Liver (tissue), 9 donors: ENCODE measurements around the gene KRTAP2-1. TPM values are rescaled to one million over a fixed set of nuclear protein-coding genes. Genes with fewer than 3 reads are reported as not detected.

Experiments used
- DNase-seq: peaks from one replicate; pipeline ENCODE4 v3.0.0-alpha.2; 2017; ENCODE audit warnings: low spot score
- H3K27ac ChIP-seq, 2 donors: one replicate each; pipeline ENCODE4 v1.7.0; 2013; ENCODE audit warnings: inconsistent platforms in 2 of 2, low read length in 2 of 2, control low read depth in 1 of 2, low read depth in 1 of 2, mild to moderate bottlenecking in 1 of 2
- H3K27me3 ChIP-seq, 4 donors: one replicate each; pipeline versions ENCODE4 v1.6.1 to v1.7.0; 2013; ENCODE audit warnings: low read length in 3 of 4, inconsistent platforms in 1 of 4, mild to moderate bottlenecking in 1 of 4, moderate library complexity in 1 of 4; ENCODE audit not compliant: control insufficient read depth in 4 of 4, insufficient read depth in 4 of 4
- H3K36me3 ChIP-seq, 4 donors: one replicate each; pipeline versions ENCODE4 v1.6.1 to v1.7.0; 2013; ENCODE audit warnings: low read length in 3 of 4, mild to moderate bottlenecking in 3 of 4, low read depth in 1 of 4, moderate library complexity in 1 of 4; ENCODE audit not compliant: control insufficient read depth in 4 of 4, insufficient read depth in 3 of 4
- H3K4me1 ChIP-seq, 4 donors: one replicate each; pipeline versions ENCODE4 v1.6.1 to v1.7.0; 2013; ENCODE audit warnings: low read length in 3 of 4, mild to moderate bottlenecking in 3 of 4, moderate library complexity in 1 of 4; ENCODE audit not compliant: control insufficient read depth in 4 of 4, insufficient read depth in 4 of 4
- H3K4me3 ChIP-seq, 3 donors: one replicate each; pipeline versions ENCODE4 v1.6.1 to v1.7.0; 2013; ENCODE audit warnings: low read length in 3 of 3, control low read depth in 1 of 3, low read depth in 1 of 3, mild to moderate bottlenecking in 1 of 3
- H3K9ac ChIP-seq, 2 donors: one replicate each; pipeline ENCODE4 v1.7.0; 2013; ENCODE audit warnings: low read length in 2 of 2, mild to moderate bottlenecking in 2 of 2, moderate library complexity in 2 of 2, control low read depth in 1 of 2, low read depth in 1 of 2
- H3K9me3 ChIP-seq, 4 donors: one replicate each; pipeline versions ENCODE4 v1.6.1 to v1.7.0; 2013; ENCODE audit warnings: low read length in 3 of 4; ENCODE audit not compliant: control insufficient read depth in 4 of 4
- EGR1 ChIP-seq, 2 donors: IDR thresholded peaks; 2 replicates each; pipeline ENCODE4 v1.6.1; 2016 to 2018; ENCODE audit warnings: antibody characterized with exemption in 2 of 2, low read depth in 2 of 2
- FOXA1 ChIP-seq: IDR thresholded peaks from 2 replicates; pipeline ENCODE4 v1.6.1; 2016; ENCODE audit warnings: antibody characterized with exemption
- FOXA2 ChIP-seq: IDR thresholded peaks from 2 replicates; pipeline ENCODE4 v1.6.1; 2016; ENCODE audit warnings: antibody characterized with exemption
- GABPA ChIP-seq, 2 donors: IDR thresholded peaks in 1 of 2; conservative IDR thresholded peaks in 1 of 2; 2 replicates each; pipeline ENCODE4 v1.6.1; 2016; ENCODE audit warnings: antibody characterized with exemption in 2 of 2, mild to moderate bottlenecking in 1 of 2, moderate library complexity in 1 of 2
- HNF4A ChIP-seq, 2 donors: conservative IDR thresholded peaks; 2 replicates each; pipeline ENCODE4 v1.6.1; 2016; ENCODE audit warnings: antibody characterized with exemption in 2 of 2, mild to moderate bottlenecking in 2 of 2
- HNF4G ChIP-seq: IDR thresholded peaks from 2 replicates; pipeline ENCODE4 v1.6.1; 2016; ENCODE audit warnings: antibody characterized with exemption
- JUND ChIP-seq, 2 donors: IDR thresholded peaks; 2 replicates each; pipeline ENCODE4 v1.6.1; 2016; ENCODE audit warnings: antibody characterized with exemption in 2 of 2
- NR2F2 ChIP-seq: IDR thresholded peaks from 2 replicates; pipeline ENCODE4 v1.6.1; 2016; ENCODE audit warnings: antibody characterized with exemption
- RAD21 ChIP-seq, 2 donors: IDR thresholded peaks; 2 replicates each; pipeline ENCODE4 v1.6.1; 2016; ENCODE audit warnings: antibody characterized with exemption in 2 of 2, mild to moderate bottlenecking in 2 of 2
- RXRA ChIP-seq, 2 donors: IDR thresholded peaks; 2 replicates each; pipeline ENCODE4 v1.6.1; 2017 to 2018; ENCODE audit warnings: antibody characterized with exemption in 2 of 2, mild to moderate bottlenecking in 1 of 2
- SP1 ChIP-seq: IDR thresholded peaks from 2 replicates; pipeline ENCODE4 v1.6.1; 2018; ENCODE audit warnings: antibody characterized with exemption, mild to moderate bottlenecking
- TAF1 ChIP-seq: conservative IDR thresholded peaks from 2 replicates; pipeline ENCODE4 v1.6.1; 2016; ENCODE audit warnings: antibody characterized with exemption, mild to moderate bottlenecking
- YY1 ChIP-seq: IDR thresholded peaks from 2 replicates; pipeline ENCODE4 v1.6.1; 2016; ENCODE audit warnings: antibody characterized with exemption, mild to moderate bottlenecking
- ZBTB33 ChIP-seq: IDR thresholded peaks from 2 replicates; pipeline ENCODE4 v1.6.1; 2016; ENCODE audit warnings: antibody characterized with exemption
- WGBS: extraction: QIAGEN DNeasy Blood & Tissue Kit; methylation state at CpG from one replicate; pipeline ENCODE4 v1.1.7; 2013; 5-methylcytosine and 5-hydroxymethylcytosine counted together
- polyA plus RNA-seq, 2 donors: library from polyadenylated mRNA; stranded (reverse) in 1 of 2; unstranded in 1 of 2; fragments of 200-250 nt in 1 of 2; fragments of >200 nt in 1 of 2; fragmentation: Nextera tagmentation in 1 of 2; extraction: Ambion mirVana in 1 of 2; gene quantifications; one replicate each; pipeline versions ENCODE4 v1.2.1 to v1.2.3, GENCODE V29; 2013 to 2015
- total RNA-seq, 2 donors: library from RNA; depleted of rRNA; stranded (reverse); fragments of >200 nt; gene quantifications; one replicate each; pipeline ENCODE4 v1.2.3, GENCODE V29; 2014
- TF ChIP-seq, protein P1 (sequence below): fragments of 150-350 bp; IDR thresholded peaks from 2 replicates; pipeline ENCODE4 v1.5.1; 2017; ENCODE audit warnings: improper control_type of control experiment, low read depth, low read length; ENCODE audit not compliant: missing input control
- TF ChIP-seq, protein P2 (sequence below): IDR thresholded peaks from 2 replicates; pipeline ENCODE4 v1.6.1; 2016; ENCODE audit warnings: antibody characterized with exemption
- TF ChIP-seq, protein P3 (sequence below): IDR thresholded peaks from 2 replicates; pipeline ENCODE4 v1.6.1; 2016; ENCODE audit warnings: antibody characterized with exemption, mild to moderate bottlenecking
- TF ChIP-seq, protein P4 (sequence below): IDR thresholded peaks from 2 replicates; pipeline ENCODE4 v1.6.1; 2016; ENCODE audit warnings: antibody characterized with exemption
- donor health status: healthy.
- donor health status: healthy.
- donor health status: healthy.
- donor health status: healthy.
- donor health status: healthy.

KRTAP2-1 gene
- total and polyA plus RNA-seq, 4 donors, result not detected

DNA sequence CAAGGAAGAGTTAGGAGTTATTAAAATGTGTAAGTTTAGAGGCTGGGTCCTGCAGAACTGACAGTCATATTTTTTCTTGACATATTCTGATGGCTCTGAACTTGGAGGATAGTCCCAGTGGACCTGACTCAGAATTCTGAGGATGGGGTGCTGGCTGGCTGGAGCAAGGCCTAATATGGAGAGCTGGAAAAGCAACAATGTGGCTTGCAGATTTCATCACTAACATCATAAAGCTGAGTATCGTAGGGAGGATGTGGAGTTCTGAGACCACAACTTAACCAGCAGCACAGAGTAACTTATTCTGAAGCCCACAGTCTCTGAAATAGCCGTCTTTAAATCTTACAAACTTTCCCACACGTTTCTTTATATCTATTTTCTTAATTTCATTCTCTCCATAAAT lies 22.4 kb downstream of the KRTAP2-1 start:
- H3K36me3 ChIP-seq, result no peaks in the 10 kb centered on the region
- H3K9ac ChIP-seq, result no peak overlapping the region
- peaks cover 0 to under 1% (median 0%) of the 10 kb centered on the region in 4 donors for H3K27me3 ChIP-seq
- H3K9me3 ChIP-seq, result peaks cover 0 to 11% (median 2%) of the 10 kb centered on the region in 4 donors
- no peaks in the 10 kb centered on the region for H3K4me1 ChIP-seq
- DNase-seq, result no peak
- no peak for TF ChIP-seq FOXA1
- no peak for TF ChIP-seq SP1
- no peak for TF ChIP-seq NR2F2
- TF ChIP-seq JUND (IDR thresholded peaks at IDR 0.05), result no peak
- TF ChIP-seq, protein P1, sequence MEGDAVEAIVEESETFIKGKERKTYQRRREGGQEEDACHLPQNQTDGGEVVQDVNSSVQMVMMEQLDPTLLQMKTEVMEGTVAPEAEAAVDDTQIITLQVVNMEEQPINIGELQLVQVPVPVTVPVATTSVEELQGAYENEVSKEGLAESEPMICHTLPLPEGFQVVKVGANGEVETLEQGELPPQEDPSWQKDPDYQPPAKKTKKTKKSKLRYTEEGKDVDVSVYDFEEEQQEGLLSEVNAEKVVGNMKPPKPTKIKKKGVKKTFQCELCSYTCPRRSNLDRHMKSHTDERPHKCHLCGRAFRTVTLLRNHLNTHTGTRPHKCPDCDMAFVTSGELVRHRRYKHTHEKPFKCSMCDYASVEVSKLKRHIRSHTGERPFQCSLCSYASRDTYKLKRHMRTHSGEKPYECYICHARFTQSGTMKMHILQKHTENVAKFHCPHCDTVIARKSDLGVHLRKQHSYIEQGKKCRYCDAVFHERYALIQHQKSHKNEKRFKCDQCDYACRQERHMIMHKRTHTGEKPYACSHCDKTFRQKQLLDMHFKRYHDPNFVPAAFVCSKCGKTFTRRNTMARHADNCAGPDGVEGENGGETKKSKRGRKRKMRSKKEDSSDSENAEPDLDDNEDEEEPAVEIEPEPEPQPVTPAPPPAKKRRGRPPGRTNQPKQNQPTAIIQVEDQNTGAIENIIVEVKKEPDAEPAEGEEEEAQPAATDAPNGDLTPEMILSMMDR, result no peak
- no peak for TF ChIP-seq RXRA (IDR thresholded peaks at IDR 0.05)
- TF ChIP-seq, protein P2, sequence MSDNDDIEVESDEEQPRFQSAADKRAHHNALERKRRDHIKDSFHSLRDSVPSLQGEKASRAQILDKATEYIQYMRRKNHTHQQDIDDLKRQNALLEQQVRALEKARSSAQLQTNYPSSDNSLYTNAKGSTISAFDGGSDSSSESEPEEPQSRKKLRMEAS, result no peak
- no peak for TF ChIP-seq HNF4A (conservative IDR thresholded peaks at IDR 0.05)
- TF ChIP-seq EGR1 (IDR thresholded peaks at IDR 0.05; ENCODE audit: low read depth in 2 of 2), result no peak
- TF ChIP-seq FOXA2, result no peak
- no peak for TF ChIP-seq HNF4G
- TF ChIP-seq YY1, result no peak
- TF ChIP-seq, protein P3, sequence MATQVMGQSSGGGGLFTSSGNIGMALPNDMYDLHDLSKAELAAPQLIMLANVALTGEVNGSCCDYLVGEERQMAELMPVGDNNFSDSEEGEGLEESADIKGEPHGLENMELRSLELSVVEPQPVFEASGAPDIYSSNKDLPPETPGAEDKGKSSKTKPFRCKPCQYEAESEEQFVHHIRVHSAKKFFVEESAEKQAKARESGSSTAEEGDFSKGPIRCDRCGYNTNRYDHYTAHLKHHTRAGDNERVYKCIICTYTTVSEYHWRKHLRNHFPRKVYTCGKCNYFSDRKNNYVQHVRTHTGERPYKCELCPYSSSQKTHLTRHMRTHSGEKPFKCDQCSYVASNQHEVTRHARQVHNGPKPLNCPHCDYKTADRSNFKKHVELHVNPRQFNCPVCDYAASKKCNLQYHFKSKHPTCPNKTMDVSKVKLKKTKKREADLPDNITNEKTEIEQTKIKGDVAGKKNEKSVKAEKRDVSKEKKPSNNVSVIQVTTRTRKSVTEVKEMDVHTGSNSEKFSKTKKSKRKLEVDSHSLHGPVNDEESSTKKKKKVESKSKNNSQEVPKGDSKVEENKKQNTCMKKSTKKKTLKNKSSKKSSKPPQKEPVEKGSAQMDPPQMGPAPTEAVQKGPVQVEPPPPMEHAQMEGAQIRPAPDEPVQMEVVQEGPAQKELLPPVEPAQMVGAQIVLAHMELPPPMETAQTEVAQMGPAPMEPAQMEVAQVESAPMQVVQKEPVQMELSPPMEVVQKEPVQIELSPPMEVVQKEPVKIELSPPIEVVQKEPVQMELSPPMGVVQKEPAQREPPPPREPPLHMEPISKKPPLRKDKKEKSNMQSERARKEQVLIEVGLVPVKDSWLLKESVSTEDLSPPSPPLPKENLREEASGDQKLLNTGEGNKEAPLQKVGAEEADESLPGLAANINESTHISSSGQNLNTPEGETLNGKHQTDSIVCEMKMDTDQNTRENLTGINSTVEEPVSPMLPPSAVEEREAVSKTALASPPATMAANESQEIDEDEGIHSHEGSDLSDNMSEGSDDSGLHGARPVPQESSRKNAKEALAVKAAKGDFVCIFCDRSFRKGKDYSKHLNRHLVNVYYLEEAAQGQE, result no peak
- TF ChIP-seq TAF1, result no peak
- TF ChIP-seq, protein P4, sequence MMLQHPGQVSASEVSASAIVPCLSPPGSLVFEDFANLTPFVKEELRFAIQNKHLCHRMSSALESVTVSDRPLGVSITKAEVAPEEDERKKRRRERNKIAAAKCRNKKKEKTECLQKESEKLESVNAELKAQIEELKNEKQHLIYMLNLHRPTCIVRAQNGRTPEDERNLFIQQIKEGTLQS, result no peak
- no peak for TF ChIP-seq ZBTB33
- TF ChIP-seq GABPA (IDR thresholded peaks at IDR 0.05 in 1 of 2, conservative IDR thresholded peaks at IDR 0.05 in 1 of 2), result no peak
- TF ChIP-seq RAD21 (IDR thresholded peaks at IDR 0.05), result no peak
- H3K27ac ChIP-seq, result no peak overlapping the region
- WGBS, result 68% methylated on average over 3 of the region's 3 CpGs
- no peak overlapping the region for H3K4me3 ChIP-seq
